ENCODE measurements around the gene FAM83C.

The FAM83C gene

DNA sequence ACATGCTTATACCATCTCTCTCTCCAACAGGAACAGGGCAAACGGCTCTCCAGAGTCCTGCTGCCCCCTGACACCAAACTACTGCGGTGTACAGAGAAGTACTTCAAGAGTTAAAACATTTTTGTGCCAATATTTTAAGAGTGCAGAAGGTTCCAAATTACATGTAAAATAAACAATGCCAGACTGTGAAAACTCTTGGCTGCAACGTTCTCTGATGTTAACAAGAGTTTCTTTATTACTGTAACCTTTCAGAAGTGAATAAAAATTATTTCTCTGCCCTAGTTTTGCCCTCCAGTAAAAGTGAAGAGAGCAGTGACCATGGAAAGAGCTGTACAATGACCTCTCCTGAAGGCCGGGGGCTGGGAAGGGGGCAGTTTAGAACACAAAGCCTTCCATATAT is 41.4 kb upstream of the FAM83C start:
- H3K4me3 ChIP-seq (ENCODE audit: low read depth, low read length) = no peak overlapping the region
- TF ChIP-seq, protein P1, sequence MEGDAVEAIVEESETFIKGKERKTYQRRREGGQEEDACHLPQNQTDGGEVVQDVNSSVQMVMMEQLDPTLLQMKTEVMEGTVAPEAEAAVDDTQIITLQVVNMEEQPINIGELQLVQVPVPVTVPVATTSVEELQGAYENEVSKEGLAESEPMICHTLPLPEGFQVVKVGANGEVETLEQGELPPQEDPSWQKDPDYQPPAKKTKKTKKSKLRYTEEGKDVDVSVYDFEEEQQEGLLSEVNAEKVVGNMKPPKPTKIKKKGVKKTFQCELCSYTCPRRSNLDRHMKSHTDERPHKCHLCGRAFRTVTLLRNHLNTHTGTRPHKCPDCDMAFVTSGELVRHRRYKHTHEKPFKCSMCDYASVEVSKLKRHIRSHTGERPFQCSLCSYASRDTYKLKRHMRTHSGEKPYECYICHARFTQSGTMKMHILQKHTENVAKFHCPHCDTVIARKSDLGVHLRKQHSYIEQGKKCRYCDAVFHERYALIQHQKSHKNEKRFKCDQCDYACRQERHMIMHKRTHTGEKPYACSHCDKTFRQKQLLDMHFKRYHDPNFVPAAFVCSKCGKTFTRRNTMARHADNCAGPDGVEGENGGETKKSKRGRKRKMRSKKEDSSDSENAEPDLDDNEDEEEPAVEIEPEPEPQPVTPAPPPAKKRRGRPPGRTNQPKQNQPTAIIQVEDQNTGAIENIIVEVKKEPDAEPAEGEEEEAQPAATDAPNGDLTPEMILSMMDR (IDR thresholded peaks at IDR 0.05; ENCODE audit: insufficient read depth, low read depth, low read length, missing control alignments) = no peak
- DNase-seq (ENCODE audit: low read depth) = no peak

DNA sequence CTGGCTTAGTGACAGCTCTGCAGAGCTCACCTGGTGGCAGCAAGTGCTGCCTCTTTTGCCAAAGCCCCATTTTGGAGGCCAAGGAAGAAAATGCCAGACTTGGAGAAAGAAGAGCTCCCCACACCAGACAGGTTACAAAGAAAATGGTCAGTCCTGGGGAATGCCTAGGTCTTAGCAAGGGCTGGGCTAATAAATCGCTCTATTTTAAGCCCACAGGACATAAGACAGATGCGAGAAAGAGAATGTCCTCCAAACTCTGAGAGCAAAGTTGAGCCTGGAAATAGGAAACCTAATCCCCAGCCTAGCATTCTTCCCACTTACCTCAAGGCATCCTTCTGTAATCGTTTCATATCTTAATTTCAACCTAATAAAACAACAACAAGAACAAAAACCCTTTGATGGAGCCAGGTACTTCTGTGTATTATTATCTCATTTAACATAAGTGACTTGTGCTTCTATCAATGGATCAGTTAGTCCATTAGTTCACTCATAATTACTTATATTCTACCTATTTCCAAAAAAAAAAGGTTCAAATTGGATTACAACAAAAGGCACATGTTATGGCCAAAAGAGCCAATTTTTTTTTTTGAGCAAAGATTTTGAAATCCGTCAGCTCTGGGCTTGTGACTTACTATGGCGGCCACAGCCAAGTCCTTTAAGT is 40.4 kb upstream of the FAM83C start:
- TF ChIP-seq, protein P1 (IDR thresholded peaks at IDR 0.05; ENCODE audit: insufficient read depth, low read depth, low read length, missing control alignments) = no peak
- DNase-seq (ENCODE audit: low read depth) = no peak
- no peak overlapping the region for H3K4me3 ChIP-seq (ENCODE audit: low read depth, low read length)

DNA sequence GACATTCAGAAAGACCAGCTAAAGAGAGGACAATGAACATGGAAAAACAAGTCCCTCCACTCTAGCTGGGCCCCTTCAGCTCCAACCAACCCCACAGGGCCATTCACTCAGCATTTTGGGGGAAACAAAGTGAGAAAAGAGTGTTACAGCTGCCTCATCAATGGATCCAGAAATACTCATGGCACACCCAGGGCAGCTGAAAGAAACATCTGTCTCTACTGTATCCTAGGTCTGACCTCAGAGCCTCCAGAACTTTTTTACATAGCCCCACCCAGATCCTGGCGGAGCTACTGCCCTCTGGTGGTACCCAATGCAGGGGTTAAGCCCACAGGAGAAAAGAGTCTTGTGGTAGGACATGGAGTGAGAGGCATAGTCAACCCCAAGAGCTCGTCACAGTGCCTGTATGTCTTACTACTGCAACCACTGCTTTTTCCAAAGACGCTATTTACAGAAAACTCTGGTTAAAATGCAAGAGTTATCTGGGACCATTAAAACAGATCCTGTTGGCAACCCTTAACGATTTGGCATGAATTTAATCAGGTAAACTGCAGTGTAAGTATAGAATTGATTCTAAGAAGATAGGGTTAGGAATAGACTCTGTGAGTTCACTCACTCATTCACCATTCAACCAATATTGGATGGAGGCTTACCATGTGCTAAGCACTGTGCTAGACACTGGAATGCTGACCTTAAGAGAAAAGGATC is 37.4 kb upstream of the FAM83C start:
- DNase-seq (ENCODE audit: low read depth) = peak; percentile 58
- H3K4me3 ChIP-seq (ENCODE audit: low read depth, low read length) = no peak overlapping the region
- TF ChIP-seq, protein P1 (IDR thresholded peaks at IDR 0.05; ENCODE audit: insufficient read depth, low read depth, low read length, missing control alignments) = peak; percentile 68

DNA sequence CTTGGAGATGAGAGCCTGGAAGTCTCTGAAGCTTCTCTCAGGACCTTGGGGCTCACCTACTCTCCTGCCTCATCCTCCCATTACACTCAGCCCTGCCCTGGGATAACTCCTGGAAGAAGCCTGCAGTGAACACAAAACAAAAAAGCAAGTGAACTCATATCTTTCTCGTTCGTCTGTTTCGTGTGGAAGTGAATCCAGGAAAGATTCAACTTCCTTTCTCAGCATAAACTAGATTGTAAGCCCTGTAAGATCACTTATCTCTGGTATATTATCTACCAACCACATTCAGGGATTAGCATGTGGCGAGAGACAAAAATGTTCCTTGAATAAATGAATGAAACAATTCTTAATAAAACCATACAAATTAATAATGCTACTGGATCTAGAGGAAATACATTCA is 36.5 kb upstream of the FAM83C start:
- H3K4me3 ChIP-seq (ENCODE audit: low read depth, low read length) = no peak overlapping the region
- TF ChIP-seq, protein P1 (IDR thresholded peaks at IDR 0.05; ENCODE audit: insufficient read depth, low read depth, low read length, missing control alignments) = no peak
- no peak for DNase-seq (ENCODE audit: low read depth)

DNA sequence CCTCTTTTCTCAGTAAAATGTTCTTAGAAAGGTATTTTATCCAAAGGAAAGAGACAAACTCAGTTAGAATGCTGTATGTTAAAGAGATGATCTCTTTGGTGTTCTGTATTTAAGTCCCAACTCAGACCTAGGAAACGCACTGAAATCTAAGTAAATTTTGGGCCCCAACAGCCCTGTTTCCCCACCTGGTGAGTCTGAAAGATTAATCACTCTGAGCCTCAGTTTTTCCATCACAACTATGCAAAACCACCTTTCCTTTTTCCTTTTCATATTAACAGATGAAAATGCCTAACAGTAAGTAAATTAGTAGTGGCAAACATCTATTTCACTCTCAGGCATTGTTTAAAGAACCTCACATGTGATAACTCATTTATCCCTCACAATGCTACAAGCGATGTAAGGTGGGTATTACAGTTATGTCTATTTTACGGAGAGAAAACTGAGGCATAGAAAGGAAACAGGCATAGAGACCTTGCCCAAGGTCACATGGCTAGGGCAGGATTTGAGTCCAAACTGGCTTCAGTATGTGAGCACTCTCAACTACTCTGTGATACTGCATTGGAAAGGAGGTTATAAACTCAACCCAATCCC is 36.0 kb upstream of the FAM83C start:
- DNase-seq (ENCODE audit: low read depth) = no peak
- H3K4me3 ChIP-seq (ENCODE audit: low read depth, low read length) = no peak overlapping the region
- TF ChIP-seq, protein P1 (IDR thresholded peaks at IDR 0.05; ENCODE audit: insufficient read depth, low read depth, low read length, missing control alignments) = no peak

DNA sequence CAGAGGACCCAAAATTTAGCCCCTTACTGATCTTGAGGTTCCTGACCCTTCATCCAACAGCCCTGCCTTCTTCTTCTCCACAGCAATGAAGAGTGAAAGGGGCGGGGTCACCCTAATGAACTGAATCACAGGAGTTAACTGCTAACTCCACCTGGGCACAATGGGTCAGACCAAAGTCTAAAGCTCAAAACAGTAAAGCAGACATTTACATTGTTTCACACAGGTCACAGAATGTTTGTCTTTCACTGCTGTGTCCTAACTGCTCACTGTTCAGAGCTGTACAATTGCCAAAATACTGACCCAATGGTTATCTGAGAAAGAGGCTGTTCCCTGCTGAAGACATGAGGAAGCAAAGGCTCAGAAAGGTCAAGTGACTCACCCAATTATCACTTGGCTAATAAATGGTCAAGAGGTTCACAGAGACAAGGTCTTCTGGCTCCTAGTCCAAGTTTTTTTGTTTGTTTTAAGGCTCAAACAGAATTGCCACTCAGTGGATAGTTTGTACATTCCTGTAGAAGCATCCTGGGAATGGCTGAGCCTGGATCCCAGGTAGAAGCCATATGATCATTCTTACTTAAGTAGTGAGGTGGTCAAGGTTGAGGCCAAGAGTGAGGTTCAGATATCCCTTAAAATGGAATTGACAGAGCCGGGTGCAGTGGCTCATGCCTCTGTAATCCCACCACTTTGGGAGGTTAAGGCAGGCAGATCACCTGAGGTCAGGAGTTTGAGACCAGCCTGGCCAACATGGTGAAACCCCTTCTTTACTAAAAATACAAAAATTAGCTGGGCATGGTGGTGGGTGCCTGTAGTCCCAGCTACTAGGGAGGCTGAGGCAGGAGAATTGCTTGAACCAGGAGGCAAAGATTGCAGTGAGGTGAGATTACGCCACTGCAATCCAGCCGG is 35.1 kb upstream of the FAM83C start:
- no peak for DNase-seq (ENCODE audit: low read depth)
- TF ChIP-seq, protein P1 (IDR thresholded peaks at IDR 0.05; ENCODE audit: insufficient read depth, low read depth, low read length, missing control alignments) = no peak

More for the DNA sequence above, 35.1 kb upstream of the FAM83C start:
- no peak overlapping the region for H3K4me3 ChIP-seq (ENCODE audit: low read depth, low read length)
